SK-N-SH (cell line): ENCODE data around the gene RPS6KC1.

ENCODE experiments used
- EP300 ChIP-seq, 2 experiments: IDR thresholded peaks; 2 replicates each; pipeline versions ENCODE4 v1.4.0 to v1.6.1; 2012; ENCODE audit warnings: borderline replicate concordance in 1 of 2, low read depth in 1 of 2, low read length in 1 of 2
- SMC3 ChIP-seq: IDR thresholded peaks from 2 replicates; pipeline ENCODE4 v1.6.1; 2012; ENCODE audit warnings: low read depth, low read length, improper control_type of control experiment
- TAF1 ChIP-seq: IDR thresholded peaks from 2 replicates; pipeline ENCODE4 v1.6.1; 2012; ENCODE audit warnings: low read depth, mild to moderate bottlenecking, low read length, moderate library complexity, borderline replicate concordance
- TF ChIP-seq, protein P1 (sequence below): fragments of 200-600 bp; sonication (generic); IDR thresholded peaks from 2 replicates; pipeline ENCODE4 v1.6.1; 2017; ENCODE audit warnings: antibody characterized with exemption, mild to moderate bottlenecking, moderate library complexity

DNA sequence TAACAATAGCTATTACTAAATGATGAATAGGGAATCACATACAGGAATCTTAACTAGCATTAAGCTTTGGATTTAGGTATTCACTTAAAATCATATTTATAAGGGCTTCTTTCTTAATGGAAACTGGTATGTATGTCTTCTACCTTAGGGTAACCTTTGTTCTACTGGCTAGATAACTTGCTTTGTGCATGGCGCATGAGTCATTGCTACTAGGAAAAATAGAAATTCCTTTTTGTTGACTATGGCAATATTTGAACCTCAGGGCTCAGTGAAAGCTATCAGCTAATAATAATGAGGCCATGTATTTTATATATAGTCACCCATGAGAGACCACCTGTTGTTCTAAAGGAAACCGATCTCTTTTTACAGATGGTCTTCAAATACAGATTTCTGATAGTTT is 72.5 kb downstream of the RPS6KC1 start:
- TF ChIP-seq EP300 (IDR thresholded peaks at IDR 0.05; ENCODE audit: borderline replicate concordance in 1 of 2, low read depth in 1 of 2, low read length in 1 of 2) (no peak; a peak in 1 of 4 replicates), SMC3 (no peak), TAF1 (no peak)
- TF ChIP-seq, protein P1, sequence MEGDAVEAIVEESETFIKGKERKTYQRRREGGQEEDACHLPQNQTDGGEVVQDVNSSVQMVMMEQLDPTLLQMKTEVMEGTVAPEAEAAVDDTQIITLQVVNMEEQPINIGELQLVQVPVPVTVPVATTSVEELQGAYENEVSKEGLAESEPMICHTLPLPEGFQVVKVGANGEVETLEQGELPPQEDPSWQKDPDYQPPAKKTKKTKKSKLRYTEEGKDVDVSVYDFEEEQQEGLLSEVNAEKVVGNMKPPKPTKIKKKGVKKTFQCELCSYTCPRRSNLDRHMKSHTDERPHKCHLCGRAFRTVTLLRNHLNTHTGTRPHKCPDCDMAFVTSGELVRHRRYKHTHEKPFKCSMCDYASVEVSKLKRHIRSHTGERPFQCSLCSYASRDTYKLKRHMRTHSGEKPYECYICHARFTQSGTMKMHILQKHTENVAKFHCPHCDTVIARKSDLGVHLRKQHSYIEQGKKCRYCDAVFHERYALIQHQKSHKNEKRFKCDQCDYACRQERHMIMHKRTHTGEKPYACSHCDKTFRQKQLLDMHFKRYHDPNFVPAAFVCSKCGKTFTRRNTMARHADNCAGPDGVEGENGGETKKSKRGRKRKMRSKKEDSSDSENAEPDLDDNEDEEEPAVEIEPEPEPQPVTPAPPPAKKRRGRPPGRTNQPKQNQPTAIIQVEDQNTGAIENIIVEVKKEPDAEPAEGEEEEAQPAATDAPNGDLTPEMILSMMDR = no peak
